HG03460 (cell line): ENCODE data around the gene UBAP2L.
"Not testable (repeated sequence)": the region's sequence is repeated elsewhere in the genome, so short reads cannot be mapped to it uniquely, and the experiment has no call there.

Experiments used
- ATAC-seq: cut with Tn5 transposase; IDR thresholded peaks from one replicate; pipeline ENCODE4 v1.9.1; 2021; ENCODE audit not compliant: unreplicated experiment

The UBAP2L gene

GRCh38 chr1:154198756-154199562, 21.8 kb upstream of the UBAP2L start:
- no peak for ATAC-seq

GRCh38 chr1:154199563-154199879, 21.2 kb upstream of the UBAP2L start:
- no peak for ATAC-seq

GRCh38 chr1:154205778-154206177, 15.0 kb upstream of the UBAP2L start:
- not testable (repeated sequence) for ATAC-seq

- no peak for ATAC-seq
These were observed 14.6 kb upstream of the UBAP2L start, which contains the start of gene CFAP141 for GRCh38 chr1:154206196-154206595. Gene CFAP141, minus strand, starts transcription at chr1:154206333. Its CDS starts 26 bp downstream, at chr1:154206307.

- no peak for ATAC-seq
These were observed 13.5 kb upstream of the UBAP2L start for GRCh38 chr1:154207262-154207661.

DNA sequence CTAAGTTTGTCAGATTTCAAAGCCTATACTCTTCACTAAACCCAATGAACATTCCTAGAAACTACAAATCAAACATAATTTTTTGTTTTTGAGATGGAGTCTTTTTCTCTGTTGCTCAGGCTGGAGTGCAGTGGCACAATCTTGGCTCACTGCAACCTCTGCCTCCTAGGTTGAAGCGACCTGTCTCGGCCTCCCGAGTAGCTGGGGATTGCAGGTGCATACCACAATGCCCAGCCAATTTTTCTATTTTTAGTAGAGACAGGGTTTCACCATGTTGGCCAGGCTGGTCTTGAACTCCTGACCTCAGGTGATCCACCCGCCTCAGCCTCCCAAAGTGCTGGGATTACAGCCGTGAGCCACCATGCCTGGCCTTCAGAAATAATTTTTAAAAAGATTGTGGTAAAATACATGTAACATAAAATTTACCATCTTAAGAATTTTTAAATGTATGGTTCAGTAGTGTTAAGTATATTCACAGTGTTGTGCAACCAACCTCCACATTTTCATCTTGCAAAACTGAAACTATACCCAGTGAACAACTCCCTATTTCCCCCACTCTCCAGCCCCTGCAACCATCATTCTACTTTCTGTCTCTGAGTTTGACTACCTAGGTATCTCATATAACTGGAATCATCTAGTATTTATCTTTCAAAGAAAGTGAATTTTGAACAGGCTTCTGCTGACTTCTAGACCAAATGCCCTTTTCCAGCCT, 11.9 kb upstream of the UBAP2L start:
- no peak for ATAC-seq

GRCh38 chr1:154212083-154212482, 8.7 kb upstream of the UBAP2L start:
- ATAC-seq: no peak

DNA sequence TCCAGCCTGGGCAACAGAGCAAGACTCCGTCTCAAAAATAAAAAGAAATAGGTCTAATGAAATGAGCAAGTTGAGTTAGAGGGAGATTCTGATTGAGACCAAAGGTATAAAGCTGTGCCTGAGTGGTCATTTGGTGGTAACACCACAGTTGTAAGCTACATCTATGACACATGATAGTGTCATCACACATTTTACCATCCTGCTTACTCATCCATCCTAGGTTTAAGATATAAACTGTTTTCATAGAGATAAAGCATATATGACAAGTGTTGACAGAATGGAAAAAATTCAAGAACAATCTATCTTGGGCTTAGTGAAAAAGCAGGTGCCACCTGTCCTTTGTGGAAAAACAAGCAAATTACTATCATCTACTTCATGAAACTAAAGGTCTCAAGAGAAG, 7.5 kb upstream of the UBAP2L start:
- no peak for ATAC-seq

- ATAC-seq: no peak
These were observed 2.2 kb upstream of the UBAP2L start for GRCh38 chr1:154218545-154218944.

- no peak for ATAC-seq
These were observed 1.2 kb upstream of the UBAP2L start for GRCh38 chr1:154219541-154219940.

GRCh38 chr1:154220970-154221277, 169 bp downstream of the UBAP2L start:
- ATAC-seq: no peak

GRCh38 chr1:154221278-154222001, 685 bp downstream of the UBAP2L start:
- ATAC-seq: peak; percentile 8

GRCh38 chr1:154222518-154222917, 1.8 kb downstream of the UBAP2L start:
- no peak for ATAC-seq

DNA sequence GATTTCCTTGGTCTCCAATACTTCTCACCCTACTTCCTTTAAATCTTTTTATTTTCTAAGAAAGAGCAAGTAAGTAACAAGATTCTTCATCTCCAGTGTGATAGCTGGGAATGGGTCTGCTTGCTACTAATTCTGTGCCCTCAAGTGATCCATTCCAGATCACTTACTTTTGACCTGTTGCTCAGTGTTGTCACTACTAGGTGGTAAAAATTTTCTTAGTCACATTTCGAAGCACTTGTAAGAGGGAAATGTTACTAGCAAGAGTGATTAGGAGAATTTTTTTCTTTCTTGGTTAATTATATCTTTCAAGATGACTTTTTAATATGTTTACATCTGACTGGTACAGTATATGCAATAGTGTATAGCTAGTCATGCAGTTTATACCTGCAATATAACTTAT, 2.2 kb downstream of the UBAP2L start:
- ATAC-seq: no peak

- ATAC-seq: no peak
These were observed 2.9 kb downstream of the UBAP2L start for GRCh38 chr1:154223621-154224020.

DNA sequence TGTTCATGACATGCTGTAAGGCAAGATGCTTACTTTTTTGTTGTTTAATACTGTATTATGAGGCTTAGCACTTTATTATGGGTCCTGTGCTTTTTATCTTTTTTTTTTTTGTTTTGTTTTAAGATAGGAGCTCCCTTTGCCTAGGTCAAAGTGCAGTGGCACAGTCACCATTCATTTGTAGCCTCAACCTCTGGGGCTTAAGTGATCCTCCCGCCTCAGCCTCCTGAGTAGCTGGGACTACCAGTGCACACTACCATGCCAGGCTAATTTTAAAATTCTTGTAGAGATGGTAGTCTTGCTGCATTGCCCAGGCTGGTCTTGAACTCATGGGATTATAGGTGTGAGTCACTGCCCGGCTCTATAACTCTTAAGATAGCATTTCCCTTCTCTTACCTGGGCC, 4.6 kb downstream of the UBAP2L start:
- ATAC-seq: no peak

DNA sequence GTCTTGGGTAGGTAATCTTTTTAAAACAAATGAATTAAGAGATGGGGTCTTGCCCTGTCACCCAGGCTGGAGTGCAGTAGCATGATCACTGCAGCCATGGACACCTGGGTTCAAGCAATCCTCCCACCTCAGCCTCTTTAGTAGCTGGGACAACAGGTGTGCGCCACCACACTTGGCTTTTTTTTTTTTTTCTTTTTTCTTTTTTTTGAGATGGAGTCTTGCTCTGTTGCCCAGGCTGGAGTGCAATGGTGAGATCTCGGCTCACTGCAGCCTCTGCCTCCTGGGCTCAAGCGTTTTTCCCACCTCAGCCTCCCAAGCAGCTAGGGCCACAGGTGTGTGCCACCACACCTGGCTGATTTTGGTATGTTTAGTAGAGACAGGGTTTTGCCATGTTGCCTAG, 10.4 kb downstream of the UBAP2L start:
- not testable (repeated sequence) for ATAC-seq

- ATAC-seq: not testable (repeated sequence)
These were observed 12.4 kb downstream of the UBAP2L start for GRCh38 chr1:154233127-154233526.

DNA sequence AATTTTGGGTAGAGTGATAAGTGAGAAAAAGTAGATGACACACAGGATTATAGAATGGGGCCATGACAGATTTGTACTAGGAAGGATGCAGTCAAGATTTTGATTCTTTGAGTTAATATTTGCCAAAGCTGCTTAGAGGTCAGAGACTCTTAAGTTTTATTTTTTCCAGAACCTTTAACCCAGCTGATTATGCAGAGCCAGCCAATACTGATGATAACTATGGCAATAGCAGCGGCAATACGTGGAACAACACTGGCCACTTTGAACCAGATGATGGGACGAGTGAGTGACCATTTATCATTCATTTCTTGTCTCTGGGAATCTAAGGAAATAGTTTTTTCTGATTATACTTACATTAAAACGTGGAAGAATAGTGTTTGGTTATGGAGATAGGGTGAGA, 16.1 kb downstream of the UBAP2L start:
- no peak for ATAC-seq

- ATAC-seq: no peak
These were observed 16.7 kb downstream of the UBAP2L start for GRCh38 chr1:154237435-154237834.

- ATAC-seq: no peak
These were observed 17.2 kb downstream of the UBAP2L start for GRCh38 chr1:154237880-154238506.

GRCh38 chr1:154239491-154239890, 18.7 kb downstream of the UBAP2L start:
- no peak for ATAC-seq
